ENCODE data around the gene TMEM178B.

DNA sequence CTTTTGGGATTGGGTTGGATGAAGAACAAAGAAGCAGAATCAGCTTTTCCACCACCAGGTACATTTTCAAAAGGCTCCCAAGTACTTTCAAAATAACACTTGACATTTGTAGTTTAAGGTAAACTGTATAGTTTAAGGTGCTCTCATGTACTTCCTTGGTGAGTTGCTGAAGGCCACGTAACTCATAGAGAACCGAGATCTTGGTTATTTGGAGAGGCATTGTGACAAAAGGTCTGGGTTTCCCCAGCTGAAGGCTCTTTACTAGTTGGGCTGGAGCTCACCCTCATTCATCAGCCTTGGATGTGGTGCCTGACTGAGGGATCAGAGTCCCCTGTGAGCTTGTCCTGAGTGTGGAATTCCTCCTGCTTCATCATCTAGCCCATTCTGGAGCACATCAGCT lies 191.8 kb downstream of the TMEM178B start:
- TF ChIP-seq, protein P1, sequence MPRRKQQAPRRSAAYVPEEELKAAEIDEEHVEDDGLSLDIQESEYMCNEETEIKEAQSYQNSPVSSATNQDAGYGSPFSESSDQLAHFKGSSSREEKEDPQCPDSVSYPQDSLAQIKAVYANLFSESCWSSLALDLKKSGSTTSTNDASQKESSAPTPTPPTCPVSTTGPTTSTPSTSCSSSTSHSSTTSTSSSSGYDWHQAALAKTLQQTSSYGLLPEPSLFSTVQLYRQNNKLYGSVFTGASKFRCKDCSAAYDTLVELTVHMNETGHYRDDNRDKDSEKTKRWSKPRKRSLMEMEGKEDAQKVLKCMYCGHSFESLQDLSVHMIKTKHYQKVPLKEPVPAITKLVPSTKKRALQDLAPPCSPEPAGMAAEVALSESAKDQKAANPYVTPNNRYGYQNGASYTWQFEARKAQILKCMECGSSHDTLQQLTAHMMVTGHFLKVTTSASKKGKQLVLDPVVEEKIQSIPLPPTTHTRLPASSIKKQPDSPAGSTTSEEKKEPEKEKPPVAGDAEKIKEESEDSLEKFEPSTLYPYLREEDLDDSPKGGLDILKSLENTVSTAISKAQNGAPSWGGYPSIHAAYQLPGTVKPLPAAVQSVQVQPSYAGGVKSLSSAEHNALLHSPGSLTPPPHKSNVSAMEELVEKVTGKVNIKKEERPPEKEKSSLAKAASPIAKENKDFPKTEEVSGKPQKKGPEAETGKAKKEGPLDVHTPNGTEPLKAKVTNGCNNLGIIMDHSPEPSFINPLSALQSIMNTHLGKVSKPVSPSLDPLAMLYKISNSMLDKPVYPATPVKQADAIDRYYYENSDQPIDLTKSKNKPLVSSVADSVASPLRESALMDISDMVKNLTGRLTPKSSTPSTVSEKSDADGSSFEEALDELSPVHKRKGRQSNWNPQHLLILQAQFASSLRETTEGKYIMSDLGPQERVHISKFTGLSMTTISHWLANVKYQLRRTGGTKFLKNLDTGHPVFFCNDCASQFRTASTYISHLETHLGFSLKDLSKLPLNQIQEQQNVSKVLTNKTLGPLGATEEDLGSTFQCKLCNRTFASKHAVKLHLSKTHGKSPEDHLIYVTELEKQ (tag by site-specific recombination; IDR thresholded peaks at IDR 0.05; ENCODE audit: borderline replicate concordance): no peak
- TF ChIP-seq ZNF776 (tag by site-specific recombination; IDR thresholded peaks at IDR 0.05; ENCODE audit: borderline replicate concordance) (no peak), ZNF37A (tag by site-specific recombination; IDR thresholded peaks at IDR 0.05) (no peak), KLF10 (tag by site-specific recombination; IDR thresholded peaks at IDR 0.05) (no peak), YY1 (tag by site-specific recombination; IDR thresholded peaks at IDR 0.05) (no peak)
- TF ChIP-seq, protein P2, sequence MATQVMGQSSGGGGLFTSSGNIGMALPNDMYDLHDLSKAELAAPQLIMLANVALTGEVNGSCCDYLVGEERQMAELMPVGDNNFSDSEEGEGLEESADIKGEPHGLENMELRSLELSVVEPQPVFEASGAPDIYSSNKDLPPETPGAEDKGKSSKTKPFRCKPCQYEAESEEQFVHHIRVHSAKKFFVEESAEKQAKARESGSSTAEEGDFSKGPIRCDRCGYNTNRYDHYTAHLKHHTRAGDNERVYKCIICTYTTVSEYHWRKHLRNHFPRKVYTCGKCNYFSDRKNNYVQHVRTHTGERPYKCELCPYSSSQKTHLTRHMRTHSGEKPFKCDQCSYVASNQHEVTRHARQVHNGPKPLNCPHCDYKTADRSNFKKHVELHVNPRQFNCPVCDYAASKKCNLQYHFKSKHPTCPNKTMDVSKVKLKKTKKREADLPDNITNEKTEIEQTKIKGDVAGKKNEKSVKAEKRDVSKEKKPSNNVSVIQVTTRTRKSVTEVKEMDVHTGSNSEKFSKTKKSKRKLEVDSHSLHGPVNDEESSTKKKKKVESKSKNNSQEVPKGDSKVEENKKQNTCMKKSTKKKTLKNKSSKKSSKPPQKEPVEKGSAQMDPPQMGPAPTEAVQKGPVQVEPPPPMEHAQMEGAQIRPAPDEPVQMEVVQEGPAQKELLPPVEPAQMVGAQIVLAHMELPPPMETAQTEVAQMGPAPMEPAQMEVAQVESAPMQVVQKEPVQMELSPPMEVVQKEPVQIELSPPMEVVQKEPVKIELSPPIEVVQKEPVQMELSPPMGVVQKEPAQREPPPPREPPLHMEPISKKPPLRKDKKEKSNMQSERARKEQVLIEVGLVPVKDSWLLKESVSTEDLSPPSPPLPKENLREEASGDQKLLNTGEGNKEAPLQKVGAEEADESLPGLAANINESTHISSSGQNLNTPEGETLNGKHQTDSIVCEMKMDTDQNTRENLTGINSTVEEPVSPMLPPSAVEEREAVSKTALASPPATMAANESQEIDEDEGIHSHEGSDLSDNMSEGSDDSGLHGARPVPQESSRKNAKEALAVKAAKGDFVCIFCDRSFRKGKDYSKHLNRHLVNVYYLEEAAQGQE (tag by site-specific recombination; IDR thresholded peaks at IDR 0.05): no peak
- TF ChIP-seq, protein P3, sequence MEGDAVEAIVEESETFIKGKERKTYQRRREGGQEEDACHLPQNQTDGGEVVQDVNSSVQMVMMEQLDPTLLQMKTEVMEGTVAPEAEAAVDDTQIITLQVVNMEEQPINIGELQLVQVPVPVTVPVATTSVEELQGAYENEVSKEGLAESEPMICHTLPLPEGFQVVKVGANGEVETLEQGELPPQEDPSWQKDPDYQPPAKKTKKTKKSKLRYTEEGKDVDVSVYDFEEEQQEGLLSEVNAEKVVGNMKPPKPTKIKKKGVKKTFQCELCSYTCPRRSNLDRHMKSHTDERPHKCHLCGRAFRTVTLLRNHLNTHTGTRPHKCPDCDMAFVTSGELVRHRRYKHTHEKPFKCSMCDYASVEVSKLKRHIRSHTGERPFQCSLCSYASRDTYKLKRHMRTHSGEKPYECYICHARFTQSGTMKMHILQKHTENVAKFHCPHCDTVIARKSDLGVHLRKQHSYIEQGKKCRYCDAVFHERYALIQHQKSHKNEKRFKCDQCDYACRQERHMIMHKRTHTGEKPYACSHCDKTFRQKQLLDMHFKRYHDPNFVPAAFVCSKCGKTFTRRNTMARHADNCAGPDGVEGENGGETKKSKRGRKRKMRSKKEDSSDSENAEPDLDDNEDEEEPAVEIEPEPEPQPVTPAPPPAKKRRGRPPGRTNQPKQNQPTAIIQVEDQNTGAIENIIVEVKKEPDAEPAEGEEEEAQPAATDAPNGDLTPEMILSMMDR (tag by site-specific recombination; IDR thresholded peaks at IDR 0.05): no peak
